Embryonic facial prominence (tissue), 1 donor: ENCODE results near the gene POLD4.
"Not testable (repeated sequence)": the region's sequence is repeated elsewhere in the genome, so short reads cannot be mapped to it uniquely, and the experiment has no call there.

Experiments
- DNase-seq: peaks from one replicate; pipeline ENCODE4 v3.0.0-alpha.2; 2016; ENCODE audit errors: extremely low spot score

The POLD4 gene

DNA sequence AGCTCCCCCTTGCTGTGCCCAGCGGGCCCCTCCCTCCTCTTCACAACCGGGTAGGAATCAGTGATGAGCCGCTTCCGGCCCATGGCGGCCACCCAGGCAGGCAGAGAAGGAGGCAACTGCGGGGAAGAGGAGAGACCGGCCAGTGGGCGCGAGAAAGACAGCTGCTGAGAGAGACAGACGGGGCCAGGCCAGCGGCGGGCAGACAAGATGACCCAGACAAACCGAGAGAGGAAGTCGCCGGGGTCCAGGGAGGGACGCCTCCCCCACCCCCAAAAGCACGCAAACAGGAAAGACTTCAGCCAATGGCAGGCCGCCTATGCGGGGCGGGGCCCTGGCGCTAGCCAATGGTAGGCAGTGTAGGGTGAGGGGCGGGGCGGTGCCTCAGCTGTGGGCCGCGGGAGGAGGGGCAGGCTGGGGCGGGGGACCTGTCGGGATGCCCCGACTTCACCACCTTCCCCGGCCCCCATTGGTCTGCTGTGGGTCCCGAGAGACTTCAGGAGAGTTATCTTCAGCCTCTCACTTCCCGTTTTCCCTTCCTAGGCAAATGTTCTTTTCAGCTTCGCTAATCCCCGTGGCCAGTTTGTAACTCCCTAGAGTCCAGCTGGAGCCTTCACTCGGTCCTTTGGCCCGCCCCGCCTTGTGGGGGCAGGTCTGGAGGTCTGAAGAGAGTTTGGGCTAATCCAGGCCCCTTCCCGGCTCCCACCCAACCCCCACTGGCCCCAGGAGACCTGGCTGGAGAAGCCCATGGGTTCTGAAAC is at the start of gene POLD4:
Gene POLD4 (minus strand): TSS at position 230 of the 758 bp plus-strand sequence. CDS start 147 bp downstream, at position 83.
- DNase-seq: peak; percentile 85

- not testable (repeated sequence) for DNase-seq
Measured at GRCh38 chr11:67403085-67403484, 49.7 kb upstream of the POLD4 start.

- not testable (repeated sequence) for DNase-seq
Measured at GRCh38 chr11:67402192-67402839, 49.0 kb upstream of the POLD4 start.

GRCh38 chr11:67401495-67402191 is 48.3 kb upstream of the POLD4 start, which contains the start of gene PPP1CA:
Gene PPP1CA (minus strand): TSS chr11:67401858. CDS start chr11:67401782, 76 bp downstream.
- peak; percentile 87 for DNase-seq

GRCh38 chr11:67400942-67401494 is 47.7 kb upstream of the POLD4 start:
- no peak for DNase-seq

DNA sequence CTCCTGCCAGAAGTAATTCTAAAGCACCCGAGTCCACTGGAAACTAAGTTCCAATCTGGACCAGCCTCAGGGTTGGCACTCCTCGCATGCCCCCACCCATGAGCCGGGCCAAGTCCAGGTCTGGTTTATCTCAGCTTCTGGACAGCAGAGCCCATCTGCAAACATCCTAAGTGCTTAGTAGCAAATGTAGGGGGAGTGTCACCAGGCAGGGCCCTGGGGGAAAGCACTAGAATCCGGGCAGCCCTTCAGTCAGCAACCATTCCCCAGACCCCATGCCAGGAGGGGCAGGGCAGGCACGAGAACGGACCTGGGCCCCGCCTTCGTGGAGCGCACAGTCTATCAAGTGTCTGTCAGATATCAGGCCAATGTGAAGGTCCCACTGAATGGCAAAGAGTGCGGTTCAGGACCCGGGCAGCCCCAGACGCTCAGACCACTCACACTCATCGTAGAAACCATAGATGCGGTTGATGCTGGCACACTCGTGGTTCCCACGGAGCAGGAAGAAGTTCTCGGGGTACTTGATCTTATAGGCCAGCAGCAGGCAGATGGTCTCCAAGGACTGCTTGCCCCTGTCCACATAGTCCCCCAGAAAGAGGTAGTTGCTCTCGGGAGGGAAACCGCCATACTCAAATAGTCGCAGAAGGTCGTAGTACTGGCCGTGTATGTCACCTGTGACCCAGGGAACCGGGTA is 47.0 kb upstream of the POLD4 start:
- no peak for DNase-seq

- no peak for DNase-seq
Measured at GRCh38 chr11:67398661-67399563, 45.6 kb upstream of the POLD4 start.

- DNase-seq: no peak
Measured at GRCh38 chr11:67397986-67398660, 44.8 kb upstream of the POLD4 start.

DNA sequence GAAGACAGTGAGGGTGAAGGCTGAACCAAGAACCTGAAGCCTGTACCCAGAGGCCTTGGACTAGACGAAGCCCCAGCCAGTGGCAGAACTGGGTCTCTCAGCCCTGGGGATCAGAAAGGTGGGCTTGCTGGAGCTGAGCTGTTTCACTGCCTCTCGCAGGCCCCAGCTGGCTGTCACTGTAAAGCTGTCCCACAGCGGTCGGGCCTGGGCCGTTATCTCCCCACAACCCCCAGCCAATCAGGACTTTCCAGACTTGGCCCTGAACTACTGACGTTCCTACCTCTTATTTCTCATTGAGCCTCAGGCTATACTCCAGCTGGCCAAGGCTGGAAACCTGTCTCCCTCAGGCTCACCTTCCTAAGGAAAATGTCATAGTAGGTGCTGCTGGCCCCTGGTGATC is 44.2 kb upstream of the POLD4 start:
- no peak for DNase-seq

DNA sequence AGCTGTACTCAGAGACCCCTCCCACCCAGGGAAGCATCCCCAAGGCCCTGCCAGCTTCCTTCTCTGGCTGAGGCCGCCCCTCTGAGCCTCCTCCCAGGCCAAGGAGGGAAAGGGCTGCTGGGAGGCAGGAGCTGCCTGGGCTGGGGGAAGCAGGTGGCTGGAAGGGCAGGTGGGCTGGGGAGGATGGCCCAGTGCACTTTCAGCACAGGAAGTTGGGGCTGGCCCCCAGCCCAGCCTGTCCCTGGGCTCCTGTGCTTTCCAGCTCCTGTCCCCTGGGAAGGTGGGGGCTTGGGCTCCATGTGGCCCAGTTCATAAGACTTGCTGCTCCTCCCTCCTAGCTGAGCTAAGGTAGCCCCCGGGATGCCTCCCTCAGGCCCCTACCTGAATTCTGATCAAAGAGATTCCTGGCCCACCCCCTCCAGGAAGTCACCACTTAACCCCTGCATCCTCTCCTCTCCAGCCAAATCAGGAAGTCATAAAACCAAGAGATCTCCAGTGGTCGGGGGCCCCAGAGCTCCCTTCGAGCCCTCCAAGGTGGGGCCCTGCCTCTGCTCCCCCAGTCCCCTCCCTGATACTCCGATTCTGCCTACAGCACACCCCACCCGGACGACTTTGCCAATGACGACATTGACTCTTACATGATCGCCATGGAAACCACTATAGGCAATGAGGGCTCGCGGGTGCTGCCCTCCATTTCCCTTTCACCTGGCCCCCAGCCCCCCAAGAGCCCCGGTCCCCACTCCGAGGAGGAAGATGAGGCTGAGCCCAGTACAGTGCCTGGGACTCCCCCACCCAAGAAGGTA is 43.4 kb upstream of the POLD4 start:
- DNase-seq: no peak

- DNase-seq: no peak
Measured at GRCh38 chr11:67396259-67396581, 42.9 kb upstream of the POLD4 start.

DNA sequence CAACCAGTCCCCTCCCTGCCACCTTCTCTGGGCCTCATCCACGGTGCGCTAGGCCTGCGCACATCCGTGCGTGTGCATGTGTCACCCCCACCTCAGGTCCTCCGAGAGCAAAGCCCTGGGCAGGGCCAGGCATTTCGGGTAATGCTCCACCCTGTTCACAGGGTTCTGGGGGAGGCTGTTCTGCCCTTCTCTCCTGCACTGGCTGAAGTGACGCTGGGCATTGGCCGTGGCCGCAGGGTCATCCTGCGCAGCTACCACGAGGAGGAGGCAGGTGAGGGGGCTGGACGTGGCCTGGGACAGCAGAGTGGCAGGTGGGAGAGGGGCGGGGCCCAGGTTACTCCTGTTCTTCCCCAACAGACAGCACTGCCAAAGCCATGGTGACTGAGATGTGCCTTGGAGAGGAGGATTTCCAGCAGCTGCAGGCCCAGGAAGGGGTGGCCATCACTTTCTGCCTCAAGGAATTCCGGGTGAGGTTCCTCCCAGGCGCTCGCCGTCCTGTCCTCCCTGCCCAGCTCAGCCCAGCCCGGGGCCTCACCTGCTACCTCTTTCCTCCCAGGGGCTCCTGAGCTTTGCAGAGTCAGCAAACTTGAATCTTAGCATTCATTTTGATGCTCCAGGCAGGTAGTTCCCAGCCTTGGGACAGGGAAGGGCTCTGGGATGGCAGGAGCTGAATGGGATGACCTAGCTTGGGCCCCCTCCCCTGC is 42.4 kb upstream of the POLD4 start:
- no peak for DNase-seq

- DNase-seq: no peak
Measured at GRCh38 chr11:67393990-67394389, 40.6 kb upstream of the POLD4 start.

DNA sequence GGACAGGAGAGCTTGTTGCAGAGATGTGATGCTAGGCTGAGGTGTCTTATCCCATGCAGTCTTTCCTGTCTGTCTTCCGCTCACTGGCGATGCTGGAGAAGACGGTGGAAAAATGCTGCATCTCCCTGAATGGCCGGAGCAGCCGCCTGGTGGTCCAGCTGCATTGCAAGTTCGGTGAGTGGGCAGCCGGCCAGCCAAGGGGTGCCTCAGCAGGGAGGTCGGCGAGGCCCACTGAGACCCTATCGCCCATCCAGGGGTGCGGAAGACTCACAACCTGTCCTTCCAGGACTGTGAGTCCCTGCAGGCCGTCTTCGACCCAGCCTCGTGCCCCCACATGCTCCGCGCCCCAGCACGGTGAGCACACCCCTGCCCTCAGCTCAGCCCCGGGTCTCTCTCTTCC is 40.1 kb upstream of the POLD4 start:
- DNase-seq: no peak

DNA sequence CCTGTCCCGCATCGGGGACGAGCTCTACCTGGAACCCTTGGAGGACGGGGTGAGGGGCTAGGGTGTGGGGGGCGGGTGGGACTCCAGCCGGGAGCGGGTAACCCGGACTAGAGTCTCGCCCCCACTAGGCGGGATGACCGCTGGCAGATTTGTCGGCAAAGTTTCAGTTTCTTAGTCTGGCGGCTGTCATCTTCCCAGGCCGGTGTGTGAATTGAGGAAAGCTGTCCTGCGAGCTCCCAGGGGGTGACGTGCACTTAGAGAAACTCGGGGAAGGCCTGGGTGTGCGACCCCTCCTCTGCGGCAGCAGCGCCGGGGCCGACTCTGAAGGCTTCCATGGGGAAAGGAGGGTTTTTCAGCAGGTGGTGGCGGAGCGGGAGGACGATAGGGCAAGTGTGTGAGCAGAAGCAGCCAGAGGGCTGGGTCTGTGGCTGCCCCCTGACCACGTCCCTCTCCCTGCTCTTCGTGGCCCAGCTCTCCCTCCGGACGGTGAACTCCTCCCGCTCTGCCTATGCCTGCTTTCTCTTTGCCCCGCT is 38.9 kb upstream of the POLD4 start:
- no peak for DNase-seq

- DNase-seq: peak; percentile 87
Measured at GRCh38 chr11:67391304-67392182, 38.2 kb upstream of the POLD4 start, which contains the start of gene RAD9A. Gene RAD9A (plus strand): TSS chr11:67391986. CDS start chr11:67392045, 59 bp downstream.

DNA sequence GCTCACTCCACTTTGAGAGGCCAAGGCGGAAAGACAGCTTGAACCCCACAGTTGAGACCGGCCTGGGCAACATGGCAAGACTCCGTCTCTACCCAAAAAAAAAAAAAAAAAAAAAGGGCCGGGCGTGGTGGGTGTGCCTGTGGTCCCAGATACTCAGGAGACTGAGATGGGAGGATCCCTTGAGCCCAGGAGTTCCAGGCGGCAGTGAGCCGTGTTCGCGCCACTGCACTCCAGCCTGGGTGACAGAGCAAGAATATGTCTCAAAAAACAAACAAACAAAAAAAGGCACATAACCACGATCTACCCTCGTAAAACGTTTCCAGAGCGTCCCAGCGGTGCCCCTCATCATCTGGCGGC is 37.6 kb upstream of the POLD4 start:
- no peak for DNase-seq
